Hepatocyte (in vitro differentiated cells): ENCODE measurements around the gene IFI30. TPM values are rescaled to one million over a fixed set of nuclear protein-coding genes. Genes with fewer than 3 reads are reported as not detected.

Experiments used
- DNase-seq: peaks from one replicate; pipeline ENCODE4 v3.0.0-alpha.2; 2016; ENCODE audit warnings: low spot score
- H2AFZ ChIP-seq: fragments of 200-600 bp; sonication (generic); 2 replicates; pipeline ENCODE4 v1.6.0; 2016; ENCODE audit warnings: antibody characterized with exemption, mild to moderate bottlenecking
- H3K27ac ChIP-seq: fragments of 200-600 bp; sonication (generic); 2 replicates; pipeline ENCODE4 v1.5.1; 2016; ENCODE audit warnings: mild to moderate bottlenecking
- H3K27me3 ChIP-seq: fragments of 200-600 bp; sonication (generic); 2 replicates; pipeline ENCODE4 v1.6.1; 2016
- H3K36me3 ChIP-seq: fragments of 200-600 bp; sonication (generic); replicated peaks from 2 replicates; pipeline ENCODE4 v1.5.1; 2016; ENCODE audit warnings: low read depth; ENCODE audit not compliant: insufficient read depth
- H3K4me1 ChIP-seq: fragments of 200-600 bp; sonication (generic); 2 replicates; pipeline ENCODE4 v1.5.1; 2016; ENCODE audit warnings: mild to moderate bottlenecking, moderate library complexity; ENCODE audit not compliant: insufficient read depth
- H3K4me2 ChIP-seq: fragments of 200-600 bp; sonication (generic); 2 replicates; pipeline ENCODE4 v1.6.0; 2016
- H3K4me3 ChIP-seq: fragments of 200-600 bp; sonication (generic); 2 replicates; pipeline ENCODE4 v1.5.1; 2016; ENCODE audit warnings: mild to moderate bottlenecking
- H3K79me2 ChIP-seq: fragments of 200-600 bp; sonication (generic); 2 replicates; pipeline ENCODE4 v1.6.0; 2017; ENCODE audit warnings: mild to moderate bottlenecking
- H3K9me2 ChIP-seq: fragments of 200-600 bp; sonication (generic); replicated peaks from 2 replicates; pipeline ENCODE4 v1.6.0; 2017; ENCODE audit warnings: mild to moderate bottlenecking; ENCODE audit not compliant: insufficient read depth
- H3K9me3 ChIP-seq: fragments of 200-600 bp; sonication (generic); 2 replicates; pipeline ENCODE4 v1.5.1; 2016; ENCODE audit warnings: low read depth, mild to moderate bottlenecking
- H4K20me1 ChIP-seq: fragments of 200-600 bp; sonication (generic); 2 replicates; pipeline ENCODE4 v1.6.0; 2016; ENCODE audit warnings: mild to moderate bottlenecking; ENCODE audit not compliant: insufficient read depth, poor library complexity, severe bottlenecking
- EZH2 ChIP-seq: fragments of 200-600 bp; sonication (generic); IDR thresholded peaks from 2 replicates; pipeline ENCODE4 v1.6.1; 2016; ENCODE audit warnings: antibody characterized with exemption, mild to moderate bottlenecking, borderline replicate concordance
- EZH2phosphoT487 ChIP-seq: fragments of 200-600 bp; sonication (generic); IDR thresholded peaks from one replicate; pipeline ENCODE4 v1.6.1; 2018; ENCODE audit warnings: antibody characterized with exemption, mild to moderate bottlenecking, low read depth, moderate library complexity; ENCODE audit not compliant: unreplicated experiment, severe bottlenecking
- WGBS: methylation state at CpG from one replicate; pipeline ENCODE4 v1.1.6; 2016; ENCODE audit warnings: low lambda C conversion rate; ENCODE audit errors: missing lambda C conversion rate; 5-methylcytosine and 5-hydroxymethylcytosine counted together
- polyA plus RNA-seq: library from polyadenylated mRNA; unstranded; fragments of >200 nt; fragmentation: Nextera tagmentation; extraction: Ambion mirVana; gene quantifications from 2 replicates; pipeline ENCODE4 v1.2.1, GENCODE V29; 2016
- total RNA-seq: library from RNA; depleted of rRNA; stranded (reverse); fragments of >200 nt; gene quantifications from 2 replicates; pipeline ENCODE4 v1.2.3, GENCODE V29; 2014
- TF ChIP-seq, protein P1 (sequence below): fragments of 200-600 bp; sonication (generic); IDR thresholded peaks from 2 replicates; pipeline ENCODE4 v1.5.1; 2016; ENCODE audit warnings: antibody characterized with exemption, mild to moderate bottlenecking; ENCODE audit not compliant: poor library complexity

The IFI30 gene
- total and polyA plus RNA-seq, 2 experiments from 2014 or later = 95.7 to 170 TPM

DNA sequence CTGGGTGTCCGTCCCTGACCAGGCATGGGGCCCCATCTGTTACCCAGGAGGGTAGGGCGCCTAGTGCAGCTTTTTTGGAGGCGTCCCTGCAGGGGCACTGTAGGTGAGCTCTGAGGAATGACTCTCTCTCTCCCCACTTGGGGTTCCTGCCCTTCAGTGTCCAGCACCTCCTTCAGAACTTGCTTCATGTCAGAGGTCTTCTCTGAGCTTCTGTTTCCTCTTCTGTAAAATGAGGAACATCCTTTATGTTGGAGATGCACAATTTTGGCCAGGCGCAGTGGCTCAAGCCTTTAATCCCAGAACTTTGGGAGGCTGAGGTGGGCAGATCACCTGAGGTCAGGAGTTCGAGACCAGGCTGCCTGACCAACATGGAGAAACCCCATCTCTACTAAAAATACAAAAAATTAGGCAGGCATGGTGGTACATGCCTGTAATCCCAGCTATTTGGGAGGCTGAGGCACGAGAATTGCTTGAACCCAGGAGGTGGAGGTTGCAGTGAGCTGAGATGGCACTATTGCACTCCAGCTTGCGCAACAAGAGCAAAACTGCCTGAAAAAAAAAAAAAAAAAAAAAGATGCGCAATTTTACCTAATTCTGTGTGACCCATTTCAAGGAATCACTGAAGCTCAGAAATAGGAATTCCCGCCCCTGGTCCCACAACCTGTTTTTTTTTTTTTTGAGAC, 35.8 kb upstream of the IFI30 start:
- Histone ChIP-seq H3K79me2 (no peaks in the 10 kb centered on the region), H3K27me3 (no peaks in the 10 kb centered on the region), H3K4me2 (no peak overlapping the region), H3K9me3 (no peaks in the 10 kb centered on the region), H3K4me3 (no peak overlapping the region), H3K9me2 (no peaks in the 10 kb centered on the region), H3K36me3 (no peaks in the 10 kb centered on the region), H3K27ac (no peak overlapping the region), H4K20me1 (no peaks in the 10 kb centered on the region), H2AFZ (no peak overlapping the region), H3K4me1 (peaks cover 10% of the 10 kb centered on the region)
- TF ChIP-seq EZH2 (no peak), EZH2phosphoT487 (no peak)
- TF ChIP-seq, protein P1, sequence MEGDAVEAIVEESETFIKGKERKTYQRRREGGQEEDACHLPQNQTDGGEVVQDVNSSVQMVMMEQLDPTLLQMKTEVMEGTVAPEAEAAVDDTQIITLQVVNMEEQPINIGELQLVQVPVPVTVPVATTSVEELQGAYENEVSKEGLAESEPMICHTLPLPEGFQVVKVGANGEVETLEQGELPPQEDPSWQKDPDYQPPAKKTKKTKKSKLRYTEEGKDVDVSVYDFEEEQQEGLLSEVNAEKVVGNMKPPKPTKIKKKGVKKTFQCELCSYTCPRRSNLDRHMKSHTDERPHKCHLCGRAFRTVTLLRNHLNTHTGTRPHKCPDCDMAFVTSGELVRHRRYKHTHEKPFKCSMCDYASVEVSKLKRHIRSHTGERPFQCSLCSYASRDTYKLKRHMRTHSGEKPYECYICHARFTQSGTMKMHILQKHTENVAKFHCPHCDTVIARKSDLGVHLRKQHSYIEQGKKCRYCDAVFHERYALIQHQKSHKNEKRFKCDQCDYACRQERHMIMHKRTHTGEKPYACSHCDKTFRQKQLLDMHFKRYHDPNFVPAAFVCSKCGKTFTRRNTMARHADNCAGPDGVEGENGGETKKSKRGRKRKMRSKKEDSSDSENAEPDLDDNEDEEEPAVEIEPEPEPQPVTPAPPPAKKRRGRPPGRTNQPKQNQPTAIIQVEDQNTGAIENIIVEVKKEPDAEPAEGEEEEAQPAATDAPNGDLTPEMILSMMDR = no peak
- 96% methylated on average over 9 of the region's 9 CpGs for WGBS
- DNase-seq = no peak

GRCh38 chr19:18140473-18140872, 33.1 kb upstream of the IFI30 start:
- H3K4me3 ChIP-seq = no peak overlapping the region
- WGBS = 100% methylated on average over 1 of the region's 1 CpG
- no peak for TF ChIP-seq EZH2
- TF ChIP-seq, protein P1 = no peak
- no peak for TF ChIP-seq EZH2phosphoT487
- no peaks in the 10 kb centered on the region for H4K20me1 ChIP-seq
- no peaks in the 10 kb centered on the region for H3K9me2 ChIP-seq
- H3K36me3 ChIP-seq = no peaks in the 10 kb centered on the region
- H3K4me1 ChIP-seq = peaks cover 7% of the 10 kb centered on the region
- H3K27ac ChIP-seq = no peak overlapping the region
- no peak for DNase-seq
- H2AFZ ChIP-seq = no peak overlapping the region
- H3K79me2 ChIP-seq = no peaks in the 10 kb centered on the region
- no peak overlapping the region for H3K4me2 ChIP-seq
- H3K9me3 ChIP-seq = no peaks in the 10 kb centered on the region
- no peaks in the 10 kb centered on the region for H3K27me3 ChIP-seq

DNA sequence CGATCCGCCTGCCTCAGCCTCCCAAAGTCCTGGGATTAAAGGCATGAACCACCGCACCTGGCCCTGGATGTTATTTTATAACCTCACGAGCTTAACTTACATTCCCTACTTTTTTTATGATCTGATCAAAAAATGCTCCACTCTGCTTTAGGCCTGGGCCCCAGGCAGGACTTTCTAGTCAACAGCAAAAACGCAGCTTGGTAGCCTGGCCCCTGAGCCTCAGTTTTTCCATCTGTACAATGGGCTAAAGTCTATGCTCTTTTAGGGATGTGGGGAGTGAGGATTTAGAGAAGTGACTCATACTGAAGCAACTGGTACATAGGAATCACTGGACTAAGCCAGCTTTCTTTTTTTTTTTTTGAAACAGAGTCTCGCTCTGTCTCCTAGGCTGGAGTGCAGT, 32.6 kb upstream of the IFI30 start:
- Histone ChIP-seq H3K4me2 (no peak overlapping the region), H3K27ac (no peak overlapping the region), H3K4me1 (peaks cover 4% of the 10 kb centered on the region), H3K4me3 (no peak overlapping the region), H3K9me2 (no peaks in the 10 kb centered on the region), H3K79me2 (no peaks in the 10 kb centered on the region), H3K9me3 (no peaks in the 10 kb centered on the region), H4K20me1 (no peaks in the 10 kb centered on the region), H2AFZ (no peak overlapping the region), H3K27me3 (no peaks in the 10 kb centered on the region), H3K36me3 (no peaks in the 10 kb centered on the region)
- WGBS = 96% methylated on average over 5 of the region's 6 CpGs
- no peak for TF ChIP-seq EZH2
- DNase-seq = no peak

DNA sequence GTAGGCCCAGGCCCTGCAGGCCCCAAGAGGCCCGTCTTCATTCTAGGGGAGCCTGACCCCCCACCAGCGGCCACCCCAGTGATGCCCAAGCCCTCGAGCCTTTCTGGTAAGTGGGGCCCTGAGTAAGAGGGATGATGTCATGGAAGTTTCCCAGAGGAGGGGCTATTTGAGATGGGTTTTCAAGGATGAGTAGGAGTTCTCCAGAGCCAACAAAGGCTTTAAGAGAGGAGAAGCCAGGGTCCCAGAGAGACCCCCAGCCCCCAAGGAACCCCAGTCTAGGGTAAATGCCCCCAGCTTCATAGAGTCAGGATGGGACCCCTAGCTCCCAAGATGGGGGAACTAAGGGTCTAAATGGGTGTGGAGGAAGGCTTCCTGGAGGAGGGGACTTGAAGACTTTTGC, 29.7 kb upstream of the IFI30 start:
- DNase-seq = no peak
- Histone ChIP-seq H3K27ac (no peak overlapping the region), H3K27me3 (no peaks in the 10 kb centered on the region), H4K20me1 (no peaks in the 10 kb centered on the region), H3K4me1 (no peaks in the 10 kb centered on the region), H3K9me3 (no peaks in the 10 kb centered on the region), H3K9me2 (no peaks in the 10 kb centered on the region), H2AFZ (no peak overlapping the region), H3K4me2 (no peak overlapping the region), H3K4me3 (no peak overlapping the region), H3K79me2 (no peaks in the 10 kb centered on the region), H3K36me3 (no peaks in the 10 kb centered on the region)
- WGBS = 98% methylated on average over 3 of the region's 3 CpGs
- TF ChIP-seq, protein P1 = no peak
- TF ChIP-seq EZH2phosphoT487 = no peak
- TF ChIP-seq EZH2 = no peak
